GM12873 (cell line): Measurements from ENCODE around the gene HAGH.

ENCODE experiments used
- TF ChIP-seq, protein P1 (sequence below): IDR thresholded peaks from 2 replicates; pipeline ENCODE4 v1.5.1; 2012; ENCODE audit warnings: low read depth, mild to moderate bottlenecking, moderate library complexity, low read length, control low read depth; ENCODE audit not compliant: insufficient read depth; ENCODE audit errors: missing control alignments

The HAGH gene

DNA sequence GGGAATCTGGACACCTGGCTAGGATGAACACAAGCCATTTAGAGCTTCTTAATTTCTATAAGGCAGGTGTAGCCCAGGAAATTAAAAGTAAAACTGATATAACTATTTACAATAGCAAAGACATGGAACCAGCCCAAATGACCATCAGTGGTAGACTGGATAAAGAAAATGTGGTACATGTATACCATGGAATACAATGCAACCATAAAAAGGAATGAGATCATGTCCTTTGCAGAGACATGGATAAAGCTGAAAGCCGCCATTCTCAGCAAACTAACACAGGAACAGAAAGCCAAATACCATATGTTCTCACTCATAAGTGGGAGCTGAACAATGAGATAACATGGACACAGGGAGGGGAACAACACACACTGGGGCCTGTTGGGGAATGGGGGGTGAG is 19.8 kb upstream of the HAGH start:
- TF ChIP-seq, protein P1, sequence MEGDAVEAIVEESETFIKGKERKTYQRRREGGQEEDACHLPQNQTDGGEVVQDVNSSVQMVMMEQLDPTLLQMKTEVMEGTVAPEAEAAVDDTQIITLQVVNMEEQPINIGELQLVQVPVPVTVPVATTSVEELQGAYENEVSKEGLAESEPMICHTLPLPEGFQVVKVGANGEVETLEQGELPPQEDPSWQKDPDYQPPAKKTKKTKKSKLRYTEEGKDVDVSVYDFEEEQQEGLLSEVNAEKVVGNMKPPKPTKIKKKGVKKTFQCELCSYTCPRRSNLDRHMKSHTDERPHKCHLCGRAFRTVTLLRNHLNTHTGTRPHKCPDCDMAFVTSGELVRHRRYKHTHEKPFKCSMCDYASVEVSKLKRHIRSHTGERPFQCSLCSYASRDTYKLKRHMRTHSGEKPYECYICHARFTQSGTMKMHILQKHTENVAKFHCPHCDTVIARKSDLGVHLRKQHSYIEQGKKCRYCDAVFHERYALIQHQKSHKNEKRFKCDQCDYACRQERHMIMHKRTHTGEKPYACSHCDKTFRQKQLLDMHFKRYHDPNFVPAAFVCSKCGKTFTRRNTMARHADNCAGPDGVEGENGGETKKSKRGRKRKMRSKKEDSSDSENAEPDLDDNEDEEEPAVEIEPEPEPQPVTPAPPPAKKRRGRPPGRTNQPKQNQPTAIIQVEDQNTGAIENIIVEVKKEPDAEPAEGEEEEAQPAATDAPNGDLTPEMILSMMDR = no peak

DNA sequence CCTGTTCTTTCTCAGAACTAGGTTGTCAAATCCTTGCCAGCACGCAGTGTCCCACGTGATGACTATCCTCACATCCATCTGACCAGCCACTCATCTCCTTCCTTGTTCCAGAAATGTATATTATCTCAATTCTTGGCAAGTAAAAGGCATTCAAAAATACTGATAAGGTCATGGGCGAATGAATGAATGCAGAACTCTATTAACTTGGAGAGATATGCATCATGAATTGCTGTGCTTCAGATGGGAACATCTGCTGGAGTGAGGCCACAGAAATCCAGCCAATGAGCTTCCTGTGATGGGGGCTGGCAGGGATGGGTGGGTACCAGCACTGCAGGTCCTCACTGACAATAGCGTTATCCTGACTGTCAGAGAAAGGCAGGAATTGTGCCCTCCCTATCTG is 19.4 kb upstream of the HAGH start:
- TF ChIP-seq, protein P1 = no peak

DNA sequence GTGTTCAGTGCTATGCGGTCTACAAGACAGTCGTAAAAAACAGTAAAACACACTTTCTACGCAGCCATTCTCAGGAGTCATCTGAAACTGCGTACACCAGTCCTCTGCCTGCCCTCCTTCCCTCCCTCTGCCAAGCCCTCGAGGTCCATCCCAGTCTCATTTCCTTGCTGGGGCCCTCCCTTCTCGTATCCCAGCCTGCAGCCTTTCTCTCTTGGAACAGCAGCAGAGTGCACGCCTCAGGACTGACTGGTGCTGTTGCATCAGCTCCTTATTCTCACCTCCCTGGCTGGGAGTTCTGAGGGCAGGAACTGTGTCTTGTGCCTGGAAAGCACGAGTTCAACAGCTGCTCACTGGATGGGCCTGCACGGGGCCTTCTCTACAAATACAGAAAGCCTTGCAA is 12.9 kb upstream of the HAGH start:
- TF ChIP-seq, protein P1 = no peak

DNA sequence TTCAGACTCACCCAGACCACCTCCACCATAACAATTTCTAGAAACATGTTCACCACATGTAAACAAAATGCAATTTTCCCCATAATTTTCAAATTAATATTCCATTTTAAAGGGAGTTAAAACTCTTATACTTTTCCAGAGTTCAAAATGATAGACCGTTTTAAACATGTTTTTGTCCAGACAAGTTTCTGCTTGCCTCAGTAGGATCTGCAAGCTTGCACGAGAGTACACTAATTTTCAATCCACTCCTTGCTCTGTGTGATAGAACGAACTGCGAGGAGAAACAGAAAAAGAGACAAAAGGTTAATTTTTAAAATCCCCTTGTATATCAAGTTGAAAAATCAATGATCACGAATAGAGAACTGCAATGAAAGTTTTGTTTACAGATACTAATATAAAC is 7.5 kb upstream of the HAGH start:
- TF ChIP-seq, protein P1 = no peak

DNA sequence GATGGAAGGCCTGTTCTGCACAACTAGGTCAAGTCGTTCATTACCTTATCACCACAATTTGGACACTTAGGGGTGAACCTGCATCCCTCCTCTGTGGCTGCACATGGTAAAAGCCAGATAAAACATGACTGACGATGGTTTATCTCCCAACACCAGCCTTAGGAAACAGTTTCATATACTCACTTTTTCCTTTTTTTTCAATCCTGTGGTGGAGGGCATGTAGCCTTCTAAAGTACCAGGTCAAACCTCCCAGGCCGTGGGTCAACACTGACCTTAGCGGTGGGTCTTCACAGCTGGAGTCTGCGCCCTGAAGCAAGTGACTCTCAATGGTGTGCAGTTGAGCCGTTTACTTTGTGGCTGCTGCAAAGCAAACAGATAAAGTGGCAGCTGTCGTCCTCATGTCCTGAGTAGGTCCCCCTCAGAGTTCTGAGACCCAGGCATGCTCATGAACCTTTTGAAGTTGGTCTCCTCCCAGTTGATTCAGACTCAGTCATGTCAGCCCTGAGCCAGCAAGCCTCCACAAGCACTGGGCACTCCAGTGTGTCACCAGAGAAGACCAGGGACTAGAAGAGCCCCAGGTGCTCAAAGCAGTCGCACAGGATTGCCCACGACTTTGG is 6.3 kb upstream of the HAGH start:
- TF ChIP-seq, protein P1 = no peak

DNA sequence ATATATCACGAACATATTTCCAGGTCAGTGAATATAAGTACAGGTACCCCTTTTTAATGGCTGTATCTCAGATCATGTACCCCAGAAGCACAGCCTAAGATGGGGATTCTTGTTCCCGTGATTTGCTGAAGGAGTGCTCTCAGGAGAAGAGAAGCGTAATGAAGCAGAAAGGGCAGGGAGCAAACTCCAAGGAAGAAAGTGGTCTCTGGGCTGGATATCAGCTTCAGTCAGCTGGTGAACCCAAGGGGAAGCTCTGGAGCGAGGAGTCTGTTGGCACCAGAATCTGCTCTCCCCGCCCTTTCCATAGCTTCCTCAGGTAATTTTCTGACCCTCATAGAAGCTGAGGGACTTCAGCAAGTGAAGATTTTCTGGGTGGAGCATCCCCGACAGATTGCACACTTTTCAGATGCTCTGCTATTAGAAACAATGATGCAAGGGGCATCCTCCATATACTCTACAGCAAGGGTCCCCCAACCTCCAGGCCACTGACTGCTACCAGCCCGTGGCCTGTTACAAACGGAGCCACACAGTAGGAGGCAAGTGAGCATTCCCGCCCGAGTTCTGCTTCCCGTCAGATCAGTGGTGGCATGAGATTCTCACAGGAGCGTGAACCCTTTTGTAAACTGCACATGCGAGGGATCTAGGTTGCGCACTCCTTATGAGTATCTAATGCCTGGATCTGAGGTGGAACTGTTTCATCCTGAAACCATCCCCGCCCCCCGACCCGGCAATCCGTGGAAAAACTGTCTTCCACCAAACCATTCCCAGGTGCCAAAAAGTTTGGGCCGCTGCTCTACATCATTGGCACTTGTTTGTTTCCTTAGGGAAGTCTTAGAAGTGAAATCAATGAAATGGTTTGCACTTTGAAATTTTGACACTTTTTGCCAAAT is 4.8 kb upstream of the HAGH start:
- TF ChIP-seq, protein P1 = no peak

DNA sequence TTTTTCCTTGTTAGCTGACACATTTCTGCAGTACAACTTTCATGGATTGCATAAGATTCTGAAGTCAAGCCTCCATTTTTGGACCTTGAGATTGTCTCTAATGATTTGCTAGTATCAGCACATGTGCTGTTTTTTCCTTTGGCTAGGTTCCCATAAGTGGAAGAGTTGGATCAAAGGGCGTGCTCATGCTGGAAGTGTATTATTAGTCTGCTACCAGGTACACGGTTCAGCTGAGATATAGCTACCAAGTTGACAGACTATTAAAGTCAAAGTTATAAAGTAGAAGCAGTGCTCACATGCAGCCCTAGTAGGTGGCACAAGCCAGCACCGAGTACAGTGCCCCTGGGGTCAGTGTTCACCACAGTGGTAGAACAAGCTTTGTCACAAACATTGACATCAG is 3.6 kb upstream of the HAGH start:
- TF ChIP-seq, protein P1 = no peak
